HepG2 (cell line): ENCODE measurements around the gene ZNF506. TPM values are rescaled to one million over a fixed set of nuclear protein-coding genes. Genes with fewer than 3 reads are reported as not detected.

Source experiments
- GPBP1L1 ChIP-seq: sonication (generic); formaldehyde crosslinking; IDR thresholded peaks from 2 replicates; pipeline ENCODE4 v1.5.0; 2020; ENCODE audit warnings: mild to moderate bottlenecking, missing genetic modification reagents
- MXD1 ChIP-seq: sonication (generic); formaldehyde crosslinking; IDR thresholded peaks from 2 replicates; pipeline ENCODE4 v1.4.0; 2020; ENCODE audit warnings: mild to moderate bottlenecking, missing genetic modification reagents
- PPARG ChIP-seq: conservative IDR thresholded peaks from 2 replicates; pipeline ENCODE4 v1.6.1; 2016; ENCODE audit warnings: missing biosample characterization, missing genetic modification reagents
- SALL1 ChIP-seq: sonication (generic); formaldehyde crosslinking; IDR thresholded peaks from 2 replicates; pipeline ENCODE4 v1.8.0; 2022; ENCODE audit warnings: mild to moderate bottlenecking, missing genetic modification reagents
- SMARCE1 ChIP-seq: fragments of 450-650 bp; IDR thresholded peaks from 2 replicates; pipeline ENCODE4 v1.6.1; 2017; ENCODE audit warnings: borderline replicate concordance
- SNRNP70 ChIP-seq: fragments of 200-400 bp; formaldehyde crosslinking; IDR thresholded peaks from 2 replicates; pipeline ENCODE4 v1.6.1; 2017; ENCODE audit warnings: mild to moderate bottlenecking, low read depth, low read length, moderate library complexity
- U2AF1 ChIP-seq: fragments of 200-400 bp; formaldehyde crosslinking; optimal IDR thresholded peaks from 2 replicates; pipeline ENCODE3; 2017; ENCODE audit warnings: mild to moderate bottlenecking, low read depth, low read length
- polyA plus RNA-seq, 8 experiments: library from polyadenylated mRNA; depleted of rRNA in 3 of 8; stranded (reverse) in 7 of 8; unstranded in 1 of 8; fragments of >200 nt; fragmentation: Illumina TruSeq in 4 of 8; extraction: Trizol in 4 of 8; gene quantifications; 2 replicates each; pipeline versions ENCODE4 v1.2.1 to v1.2.3, GENCODE V29; 2011 to 2016; ENCODE audit warnings: low read depth in 4 of 8, missing spikeins in 1 of 8, mixed read lengths in 1 of 8; ENCODE audit not compliant: insufficient read depth in 1 of 8
- total RNA-seq, 5 experiments: library from RNA; depleted of rRNA; stranded (reverse); fragments of >200 nt; fragmentation: Illumina TruSeq; extraction: Trizol; gene quantifications; 2 replicates each; pipeline ENCODE4 v1.2.3, GENCODE V29; 2016; ENCODE audit warnings: low read depth in 1 of 5
- TF ChIP-seq, protein P1 (sequence below): sonication (generic); formaldehyde crosslinking; IDR thresholded peaks from 2 replicates; pipeline ENCODE4 v1.4.0; 2020; ENCODE audit warnings: missing genetic modification reagents, borderline replicate concordance
- TF ChIP-seq, protein P2 (sequence below): IDR thresholded peaks from 2 replicates; pipeline ENCODE4 v1.6.1; 2016; ENCODE audit warnings: low read depth, missing genetic modification reagents, missing compliant biosample characterization
- TF ChIP-seq, protein P3 (sequence below): sonication (generic); formaldehyde crosslinking; IDR thresholded peaks from 2 replicates; pipeline ENCODE4 v1.9.0; 2021; ENCODE audit warnings: mild to moderate bottlenecking, missing genetic modification reagents

The ZNF506 gene
- total and polyA plus RNA-seq, 2 of the 13 experiments (the other 11 are each of a cell fraction or from before 2014, with no cell fraction given), result not detected

DNA sequence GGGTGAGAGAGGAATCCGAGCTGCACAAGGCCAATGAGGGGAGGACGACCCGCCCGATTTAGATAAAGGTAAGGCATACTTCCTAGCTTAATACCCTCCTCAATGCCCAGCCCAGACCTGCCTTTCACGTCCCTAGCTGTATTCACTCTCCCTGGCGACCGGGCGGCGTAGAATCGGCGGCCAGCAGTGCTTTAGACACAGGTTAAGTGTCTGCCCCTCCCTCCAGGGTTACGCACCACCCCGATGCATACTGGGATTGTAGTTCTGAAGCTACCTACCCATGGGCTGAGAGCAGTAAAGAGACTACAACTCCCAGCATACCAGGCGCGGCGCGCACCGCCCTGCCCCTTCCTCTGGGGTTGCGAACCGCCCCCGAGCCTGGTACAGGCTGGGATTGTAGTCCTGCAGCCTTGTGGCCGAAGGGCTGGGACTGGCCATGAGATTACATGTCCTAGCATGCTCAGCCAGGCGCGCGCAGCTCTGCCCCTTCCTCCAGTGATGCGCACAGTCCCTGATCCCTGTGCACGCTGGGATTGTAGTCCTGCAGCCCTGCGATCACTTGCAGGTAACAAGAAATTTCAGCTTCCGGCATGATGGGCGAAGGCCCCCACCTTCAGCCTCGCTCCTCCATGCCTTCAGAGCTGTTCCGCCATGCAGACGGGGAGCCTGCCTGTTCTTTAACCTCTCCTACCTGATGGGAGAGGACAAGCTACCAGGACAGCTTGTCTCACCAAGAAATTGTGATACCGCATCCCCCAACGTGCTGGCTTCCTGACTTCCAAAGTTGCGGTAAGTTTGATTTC is 45.1 kb downstream of the ZNF506 start (continued):
- TF ChIP-seq, protein P1, sequence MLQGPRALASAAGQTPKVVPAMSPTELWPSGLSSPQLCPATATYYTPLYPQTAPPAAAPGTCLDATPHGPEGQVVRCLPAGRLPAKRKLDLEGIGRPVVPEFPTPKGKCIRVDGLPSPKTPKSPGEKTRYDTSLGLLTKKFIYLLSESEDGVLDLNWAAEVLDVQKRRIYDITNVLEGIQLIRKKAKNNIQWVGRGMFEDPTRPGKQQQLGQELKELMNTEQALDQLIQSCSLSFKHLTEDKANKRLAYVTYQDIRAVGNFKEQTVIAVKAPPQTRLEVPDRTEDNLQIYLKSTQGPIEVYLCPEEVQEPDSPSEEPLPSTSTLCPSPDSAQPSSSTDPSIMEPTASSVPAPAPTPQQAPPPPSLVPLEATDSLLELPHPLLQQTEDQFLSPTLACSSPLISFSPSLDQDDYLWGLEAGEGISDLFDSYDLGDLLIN (CRISPR knock-in tag), result no peak; the same call in 1 of the 2 replicates
- peak; percentile 87 for TF ChIP-seq SALL1 (CRISPR knock-in tag)
- peak; percentile 43; the same call in 1 of the 2 replicates for TF ChIP-seq PPARG (CRISPR knock-in tag)
- TF ChIP-seq U2AF1, result no peak
- TF ChIP-seq, protein P2, sequence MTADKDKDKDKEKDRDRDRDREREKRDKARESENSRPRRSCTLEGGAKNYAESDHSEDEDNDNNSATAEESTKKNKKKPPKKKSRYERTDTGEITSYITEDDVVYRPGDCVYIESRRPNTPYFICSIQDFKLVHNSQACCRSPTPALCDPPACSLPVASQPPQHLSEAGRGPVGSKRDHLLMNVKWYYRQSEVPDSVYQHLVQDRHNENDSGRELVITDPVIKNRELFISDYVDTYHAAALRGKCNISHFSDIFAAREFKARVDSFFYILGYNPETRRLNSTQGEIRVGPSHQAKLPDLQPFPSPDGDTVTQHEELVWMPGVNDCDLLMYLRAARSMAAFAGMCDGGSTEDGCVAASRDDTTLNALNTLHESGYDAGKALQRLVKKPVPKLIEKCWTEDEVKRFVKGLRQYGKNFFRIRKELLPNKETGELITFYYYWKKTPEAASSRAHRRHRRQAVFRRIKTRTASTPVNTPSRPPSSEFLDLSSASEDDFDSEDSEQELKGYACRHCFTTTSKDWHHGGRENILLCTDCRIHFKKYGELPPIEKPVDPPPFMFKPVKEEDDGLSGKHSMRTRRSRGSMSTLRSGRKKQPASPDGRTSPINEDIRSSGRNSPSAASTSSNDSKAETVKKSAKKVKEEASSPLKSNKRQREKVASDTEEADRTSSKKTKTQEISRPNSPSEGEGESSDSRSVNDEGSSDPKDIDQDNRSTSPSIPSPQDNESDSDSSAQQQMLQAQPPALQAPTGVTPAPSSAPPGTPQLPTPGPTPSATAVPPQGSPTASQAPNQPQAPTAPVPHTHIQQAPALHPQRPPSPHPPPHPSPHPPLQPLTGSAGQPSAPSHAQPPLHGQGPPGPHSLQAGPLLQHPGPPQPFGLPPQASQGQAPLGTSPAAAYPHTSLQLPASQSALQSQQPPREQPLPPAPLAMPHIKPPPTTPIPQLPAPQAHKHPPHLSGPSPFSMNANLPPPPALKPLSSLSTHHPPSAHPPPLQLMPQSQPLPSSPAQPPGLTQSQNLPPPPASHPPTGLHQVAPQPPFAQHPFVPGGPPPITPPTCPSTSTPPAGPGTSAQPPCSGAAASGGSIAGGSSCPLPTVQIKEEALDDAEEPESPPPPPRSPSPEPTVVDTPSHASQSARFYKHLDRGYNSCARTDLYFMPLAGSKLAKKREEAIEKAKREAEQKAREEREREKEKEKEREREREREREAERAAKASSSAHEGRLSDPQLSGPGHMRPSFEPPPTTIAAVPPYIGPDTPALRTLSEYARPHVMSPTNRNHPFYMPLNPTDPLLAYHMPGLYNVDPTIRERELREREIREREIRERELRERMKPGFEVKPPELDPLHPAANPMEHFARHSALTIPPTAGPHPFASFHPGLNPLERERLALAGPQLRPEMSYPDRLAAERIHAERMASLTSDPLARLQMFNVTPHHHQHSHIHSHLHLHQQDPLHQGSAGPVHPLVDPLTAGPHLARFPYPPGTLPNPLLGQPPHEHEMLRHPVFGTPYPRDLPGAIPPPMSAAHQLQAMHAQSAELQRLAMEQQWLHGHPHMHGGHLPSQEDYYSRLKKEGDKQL, result no peak
- TF ChIP-seq, protein P3, sequence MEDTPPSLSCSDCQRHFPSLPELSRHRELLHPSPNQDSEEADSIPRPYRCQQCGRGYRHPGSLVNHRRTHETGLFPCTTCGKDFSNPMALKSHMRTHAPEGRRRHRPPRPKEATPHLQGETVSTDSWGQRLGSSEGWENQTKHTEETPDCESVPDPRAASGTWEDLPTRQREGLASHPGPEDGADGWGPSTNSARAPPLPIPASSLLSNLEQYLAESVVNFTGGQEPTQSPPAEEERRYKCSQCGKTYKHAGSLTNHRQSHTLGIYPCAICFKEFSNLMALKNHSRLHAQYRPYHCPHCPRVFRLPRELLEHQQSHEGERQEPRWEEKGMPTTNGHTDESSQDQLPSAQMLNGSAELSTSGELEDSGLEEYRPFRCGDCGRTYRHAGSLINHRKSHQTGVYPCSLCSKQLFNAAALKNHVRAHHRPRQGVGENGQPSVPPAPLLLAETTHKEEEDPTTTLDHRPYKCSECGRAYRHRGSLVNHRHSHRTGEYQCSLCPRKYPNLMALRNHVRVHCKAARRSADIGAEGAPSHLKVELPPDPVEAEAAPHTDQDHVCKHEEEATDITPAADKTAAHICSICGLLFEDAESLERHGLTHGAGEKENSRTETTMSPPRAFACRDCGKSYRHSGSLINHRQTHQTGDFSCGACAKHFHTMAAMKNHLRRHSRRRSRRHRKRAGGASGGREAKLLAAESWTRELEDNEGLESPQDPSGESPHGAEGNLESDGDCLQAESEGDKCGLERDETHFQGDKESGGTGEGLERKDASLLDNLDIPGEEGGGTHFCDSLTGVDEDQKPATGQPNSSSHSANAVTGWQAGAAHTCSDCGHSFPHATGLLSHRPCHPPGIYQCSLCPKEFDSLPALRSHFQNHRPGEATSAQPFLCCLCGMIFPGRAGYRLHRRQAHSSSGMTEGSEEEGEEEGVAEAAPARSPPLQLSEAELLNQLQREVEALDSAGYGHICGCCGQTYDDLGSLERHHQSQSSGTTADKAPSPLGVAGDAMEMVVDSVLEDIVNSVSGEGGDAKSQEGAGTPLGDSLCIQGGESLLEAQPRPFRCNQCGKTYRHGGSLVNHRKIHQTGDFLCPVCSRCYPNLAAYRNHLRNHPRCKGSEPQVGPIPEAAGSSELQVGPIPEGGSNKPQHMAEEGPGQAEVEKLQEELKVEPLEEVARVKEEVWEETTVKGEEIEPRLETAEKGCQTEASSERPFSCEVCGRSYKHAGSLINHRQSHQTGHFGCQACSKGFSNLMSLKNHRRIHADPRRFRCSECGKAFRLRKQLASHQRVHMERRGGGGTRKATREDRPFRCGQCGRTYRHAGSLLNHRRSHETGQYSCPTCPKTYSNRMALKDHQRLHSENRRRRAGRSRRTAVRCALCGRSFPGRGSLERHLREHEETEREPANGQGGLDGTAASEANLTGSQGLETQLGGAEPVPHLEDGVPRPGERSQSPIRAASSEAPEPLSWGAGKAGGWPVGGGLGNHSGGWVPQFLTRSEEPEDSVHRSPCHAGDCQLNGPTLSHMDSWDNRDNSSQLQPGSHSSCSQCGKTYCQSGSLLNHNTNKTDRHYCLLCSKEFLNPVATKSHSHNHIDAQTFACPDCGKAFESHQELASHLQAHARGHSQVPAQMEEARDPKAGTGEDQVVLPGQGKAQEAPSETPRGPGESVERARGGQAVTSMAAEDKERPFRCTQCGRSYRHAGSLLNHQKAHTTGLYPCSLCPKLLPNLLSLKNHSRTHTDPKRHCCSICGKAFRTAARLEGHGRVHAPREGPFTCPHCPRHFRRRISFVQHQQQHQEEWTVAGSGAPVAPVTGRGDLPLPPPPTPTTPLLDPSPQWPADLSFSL (CRISPR knock-in tag), result no peak
- TF ChIP-seq GPBP1L1 (CRISPR knock-in tag), result no peak
- no peak for TF ChIP-seq SMARCE1
- peak; percentile 84 for TF ChIP-seq MXD1
- TF ChIP-seq SNRNP70, result no peak
